Transverse colon (tissue), 4 donors: ENCODE data around the gene TRIAP1. TPM values are rescaled to one million over a fixed set of nuclear protein-coding genes. Genes with fewer than 3 reads are reported as not detected.

Experiments used
- DNase-seq: peaks from one replicate; pipeline ENCODE4 v3.0.0-alpha.2; 2019
- H3K27ac ChIP-seq, 4 donors: fragments of 200-600 bp; sonication (generic); 2 replicates each; pipeline ENCODE4 v1.5.1; 2016 to 2018; ENCODE audit warnings: inconsistent platforms in 4 of 4
- H3K27me3 ChIP-seq: fragments of 200-600 bp; sonication (generic); 2 replicates; pipeline ENCODE4 v1.5.1; 2017; ENCODE audit warnings: inconsistent platforms
- H3K36me3 ChIP-seq, 4 donors: fragments of 200-600 bp; sonication (generic); 2 replicates each; pipeline ENCODE4 v1.5.1; 2017 to 2019; ENCODE audit warnings: inconsistent platforms in 4 of 4
- H3K4me1 ChIP-seq, 4 donors: fragments of 200-600 bp; sonication (generic); 2 replicates each; pipeline ENCODE4 v1.5.1; 2017 to 2020; ENCODE audit warnings: inconsistent platforms in 4 of 4
- H3K4me3 ChIP-seq, 4 donors: fragments of 200-600 bp; sonication (generic); 1 replicate in 1 of 4; 2 replicates in 3 of 4; pipeline versions ENCODE4 v1.5.1 to v1.6.1; 2017 to 2019; ENCODE audit warnings: inconsistent platforms in 4 of 4
- H3K9me3 ChIP-seq, 2 donors: fragments of 200-600 bp; sonication (generic); 2 replicates each; pipeline ENCODE4 v1.5.1; 2017 to 2019; ENCODE audit warnings: inconsistent platforms in 2 of 2
- EP300 ChIP-seq: sonication (generic); formaldehyde crosslinking; IDR thresholded peaks from one replicate; pipeline ENCODE4 v1.6.1; 2017; ENCODE audit warnings: antibody characterized with exemption, low read depth
- POLR2A ChIP-seq: fragments of 450-650 bp; IDR thresholded peaks from one replicate; pipeline ENCODE4 v1.6.1; 2016; ENCODE audit warnings: antibody characterized with exemption, mild to moderate bottlenecking, moderate library complexity
- POLR2AphosphoS5 ChIP-seq, 3 donors: sonication (generic); formaldehyde crosslinking; IDR thresholded peaks; one replicate each; pipeline ENCODE4 v1.6.1; 2016; ENCODE audit warnings: antibody characterized with exemption in 3 of 3
- WGBS, 2 donors: methylation state at CpG; one replicate each; pipeline ENCODE4 v1.1.5; 2018; ENCODE audit warnings: low coverage in 1 of 2; 5-methylcytosine and 5-hydroxymethylcytosine counted together
- in situ Hi-C, 4 donors: fragments of 200-750 bp; cut with MboI; loops; one replicate each; pipeline versions ENCODE4 v1.15.0 to v1.15.1; 2017; ENCODE audit warnings: low sequenced_read_pairs in 3 of 4, low pct_ligation_motif_present in 1 of 4, low pct_unique_long_range_greater_than_20kb in 1 of 4
- intact Hi-C: fragments of 100-400 bp; cut with DNase I; formaldehyde crosslinking; loops from one replicate; pipeline ENCODE4 v1.15.1; 2023; ENCODE audit warnings: low total_unique reads
- total RNA-seq, 4 donors: library from RNA; depleted of rRNA; stranded (reverse); fragments of >200 nt; gene quantifications; one replicate each; pipeline ENCODE4 v1.1.0, GENCODE V29; 2016
- TF ChIP-seq, protein P1 (sequence below), 5 experiments: fragments of 200-600 bp in 3 of 5; fragments of 450-650 bp in 2 of 5; sonication (generic) in 3 of 5; IDR thresholded peaks; 1 replicate in 2 of 5; 2 replicates in 3 of 5; pipeline ENCODE4 v1.5.1; 2016 to 2017; ENCODE audit warnings: antibody characterized with exemption in 5 of 5, inconsistent platforms in 3 of 5, mild to moderate bottlenecking in 2 of 5, moderate library complexity in 1 of 5

TRIAP1 gene
- total RNA-seq, 4 donors from 2014 or later: 7.2 to 20.9 (median 11.9) TPM

DNA sequence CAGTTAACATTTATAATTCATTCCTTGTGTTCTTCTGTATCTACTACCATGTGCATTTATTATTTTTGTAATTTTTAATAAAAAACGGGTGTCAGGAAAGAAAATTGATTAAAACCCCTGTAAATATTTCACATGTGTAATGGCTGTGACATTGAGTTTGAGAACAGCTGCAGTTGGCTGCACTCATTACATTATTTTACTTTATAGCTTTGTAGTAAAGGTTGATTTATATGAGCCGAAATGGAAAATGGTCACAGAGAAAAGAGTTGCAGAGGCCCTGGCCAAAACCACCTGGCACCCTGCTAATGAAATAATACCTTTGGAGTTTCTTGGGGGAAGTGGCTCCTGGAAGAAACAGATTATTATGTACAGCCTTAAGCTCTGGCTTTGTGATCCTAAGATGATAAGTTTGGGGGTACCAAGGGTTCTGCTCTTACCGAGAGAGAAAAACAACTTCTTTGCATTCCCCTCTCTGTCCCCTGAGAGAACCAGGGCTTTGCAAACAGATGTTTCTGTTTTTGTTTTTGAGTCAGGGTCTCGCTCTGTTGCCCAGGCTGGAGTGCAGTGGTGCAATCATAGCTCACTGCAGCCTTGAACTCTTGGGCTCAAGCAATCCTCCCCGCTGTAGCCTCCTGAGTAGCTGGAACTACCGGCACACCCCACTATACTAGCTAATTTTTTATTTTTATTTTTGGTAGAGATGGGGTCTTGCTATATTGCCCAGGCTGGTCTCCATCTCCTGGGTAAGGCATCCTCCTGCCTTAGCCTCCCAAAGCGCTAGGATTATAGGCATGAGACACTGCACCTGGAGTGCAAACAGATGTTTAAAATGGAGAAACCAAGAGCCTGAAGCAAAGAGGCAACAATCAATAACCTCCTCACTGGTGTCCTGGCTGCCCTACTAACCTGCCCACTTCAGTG lies 40.0 kb upstream of the TRIAP1 start:
- Histone ChIP-seq H3K27me3 (no peaks in the 10 kb centered on the region), H3K9me3 (no peaks in the 10 kb centered on the region), H3K4me3 (no peak overlapping the region), H3K27ac (no peak overlapping the region), H3K36me3 (no peaks in the 10 kb centered on the region), H3K4me1 (no peaks in the 10 kb centered on the region)
- DNase-seq: no peak
- intact Hi-C loops: no loop called here
- TF ChIP-seq, protein P1, sequence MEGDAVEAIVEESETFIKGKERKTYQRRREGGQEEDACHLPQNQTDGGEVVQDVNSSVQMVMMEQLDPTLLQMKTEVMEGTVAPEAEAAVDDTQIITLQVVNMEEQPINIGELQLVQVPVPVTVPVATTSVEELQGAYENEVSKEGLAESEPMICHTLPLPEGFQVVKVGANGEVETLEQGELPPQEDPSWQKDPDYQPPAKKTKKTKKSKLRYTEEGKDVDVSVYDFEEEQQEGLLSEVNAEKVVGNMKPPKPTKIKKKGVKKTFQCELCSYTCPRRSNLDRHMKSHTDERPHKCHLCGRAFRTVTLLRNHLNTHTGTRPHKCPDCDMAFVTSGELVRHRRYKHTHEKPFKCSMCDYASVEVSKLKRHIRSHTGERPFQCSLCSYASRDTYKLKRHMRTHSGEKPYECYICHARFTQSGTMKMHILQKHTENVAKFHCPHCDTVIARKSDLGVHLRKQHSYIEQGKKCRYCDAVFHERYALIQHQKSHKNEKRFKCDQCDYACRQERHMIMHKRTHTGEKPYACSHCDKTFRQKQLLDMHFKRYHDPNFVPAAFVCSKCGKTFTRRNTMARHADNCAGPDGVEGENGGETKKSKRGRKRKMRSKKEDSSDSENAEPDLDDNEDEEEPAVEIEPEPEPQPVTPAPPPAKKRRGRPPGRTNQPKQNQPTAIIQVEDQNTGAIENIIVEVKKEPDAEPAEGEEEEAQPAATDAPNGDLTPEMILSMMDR (IDR thresholded peaks at IDR 0.05): no peak
- TF ChIP-seq POLR2A (no peak), POLR2AphosphoS5 (IDR thresholded peaks at IDR 0.05) (no peak), EP300 (no peak)
- 76 to 83% methylated on average over 4 to 7 of the region's 7 CpGs for WGBS, 2 donors
- in situ Hi-C loops: no loop called here

DNA sequence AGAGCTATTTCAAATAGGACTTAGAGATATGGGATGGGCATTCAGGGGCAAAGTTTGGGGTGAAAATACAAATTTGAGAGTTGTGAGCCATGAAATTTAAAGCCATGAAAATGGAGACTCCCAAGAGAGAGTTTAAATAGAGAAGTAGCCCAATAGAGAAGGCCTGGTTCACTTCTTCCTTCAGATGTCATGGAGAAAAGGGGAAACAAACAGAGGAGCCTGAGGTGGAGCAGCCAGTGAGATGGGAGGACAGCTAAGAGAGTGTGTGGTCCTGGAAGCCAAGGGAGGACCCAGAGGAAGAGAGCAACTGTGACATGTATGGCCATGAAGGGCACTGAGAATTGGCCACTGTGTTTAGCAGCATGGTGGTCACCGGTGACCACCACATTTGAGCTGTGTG lies 37.4 kb upstream of the TRIAP1 start:
- Histone ChIP-seq H3K36me3 (no peaks in the 10 kb centered on the region), H3K27me3 (no peaks in the 10 kb centered on the region), H3K4me1 (peaks cover 0 to 5% (median 2%) of the 10 kb centered on the region in 4 donors), H3K9me3 (no peaks in the 10 kb centered on the region), H3K27ac (no peak overlapping the region), H3K4me3 (no peak overlapping the region)
- WGBS, 2 donors: 83 to 96% methylated on average over 1 of the region's 1 CpG
- intact Hi-C loops: no loop called here
- in situ Hi-C loops: no loop called here
- TF ChIP-seq EP300 (no peak), POLR2AphosphoS5 (IDR thresholded peaks at IDR 0.05) (no peak), POLR2A (no peak)
- TF ChIP-seq, protein P1 (IDR thresholded peaks at IDR 0.05): no peak
- no peak for DNase-seq

DNA sequence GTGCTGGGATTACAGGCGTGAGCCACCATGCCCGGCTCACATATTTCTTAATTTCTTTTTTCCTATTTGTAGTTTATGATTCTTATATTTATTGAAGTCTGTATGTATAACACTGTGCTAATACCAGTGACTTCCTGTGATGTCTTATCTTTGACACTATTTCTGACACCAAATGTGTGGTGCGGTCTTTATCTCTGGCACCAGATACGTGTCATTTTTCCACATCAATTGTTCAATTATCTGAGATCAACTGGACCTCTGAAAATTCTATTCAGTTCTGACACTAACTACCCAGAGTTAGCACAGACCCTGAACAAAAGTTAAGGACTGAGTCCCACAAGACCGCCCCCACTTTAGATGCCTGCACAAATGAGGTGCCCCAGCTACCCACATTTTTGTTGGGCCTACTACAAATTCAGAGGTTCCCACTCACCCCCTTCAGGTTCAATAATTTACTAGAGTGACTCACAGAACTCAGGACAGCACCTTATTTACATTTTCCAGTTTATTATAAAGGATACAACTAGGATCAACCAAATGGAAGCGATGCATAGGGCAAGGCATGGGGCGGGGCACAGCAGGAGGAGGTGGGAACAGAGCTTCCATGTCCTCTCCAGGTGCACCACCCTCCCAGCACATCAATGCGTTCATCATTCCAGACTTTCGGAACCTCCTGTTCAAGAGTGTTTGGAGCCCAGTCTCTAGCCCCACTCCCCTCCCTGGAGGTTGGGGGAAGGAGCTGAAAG lies 35.0 kb upstream of the TRIAP1 start:
- Histone ChIP-seq H3K36me3 (no peaks in the 10 kb centered on the region), H3K9me3 (no peaks in the 10 kb centered on the region), H3K4me1 (peaks cover 0 to 5% (median 2%) of the 10 kb centered on the region in 4 donors), H3K27ac (no peak overlapping the region), H3K4me3 (no peak overlapping the region), H3K27me3 (no peaks in the 10 kb centered on the region)
- no peak for DNase-seq
- TF ChIP-seq, protein P1 (IDR thresholded peaks at IDR 0.05): no peak
- no peak for TF ChIP-seq POLR2A
- no peak for TF ChIP-seq EP300
- no peak for TF ChIP-seq POLR2AphosphoS5 (IDR thresholded peaks at IDR 0.05)
- WGBS, 2 donors: 94% methylated on average over 8 to 9 of the region's 9 CpGs
- intact Hi-C loops: no loop called here
- in situ Hi-C loops: no loop called here

DNA sequence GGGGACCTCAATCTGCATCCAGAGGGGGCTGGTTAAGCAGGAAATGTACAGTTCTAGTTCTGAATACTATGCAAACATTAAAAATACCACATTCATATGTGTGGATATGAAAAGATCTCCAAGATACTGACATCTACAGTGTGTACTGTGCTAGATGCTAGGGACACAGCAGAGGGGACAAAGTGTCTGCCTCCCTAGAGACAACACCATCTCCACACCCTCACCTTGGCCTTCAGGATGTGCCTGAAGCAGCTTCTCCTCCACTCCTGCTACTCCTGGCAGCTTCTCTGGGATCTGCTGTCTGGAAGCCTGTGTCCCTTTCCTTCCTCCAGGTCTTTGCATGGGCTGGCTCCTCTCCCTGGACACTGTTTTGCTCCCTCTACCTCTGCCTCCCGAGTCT lies 34.0 kb upstream of the TRIAP1 start:
- Histone ChIP-seq H3K36me3 (no peaks in the 10 kb centered on the region), H3K9me3 (no peaks in the 10 kb centered on the region), H3K4me1 (peaks cover 0 to 5% (median 2%) of the 10 kb centered on the region in 4 donors), H3K27me3 (no peaks in the 10 kb centered on the region), H3K27ac (no peak overlapping the region), H3K4me3 (no peak overlapping the region)
- 87% methylated on average over 1 of the region's 1 CpG; no CpG with 5 or more reads in 1 of the 2 donors for WGBS, 2 donors
- no peak for TF ChIP-seq POLR2AphosphoS5 (IDR thresholded peaks at IDR 0.05)
- intact Hi-C loops (no loop called here), in situ Hi-C loops (no loop called here)
- DNase-seq: no peak
